Testis (tissue), 3 donors: ENCODE measurements around the gene TMEM132A. TPM values are rescaled to one million over a fixed set of nuclear protein-coding genes. Genes with fewer than 3 reads are reported as not detected.

Source experiments
- DNase-seq: peaks from one replicate; pipeline ENCODE4 v3.0.0-alpha.2; 2019
- H3K27ac ChIP-seq, 2 donors: fragments of 200-600 bp; sonication (generic); one replicate each; pipeline ENCODE4 v1.5.1; 2019
- H3K27me3 ChIP-seq: fragments of 200-600 bp; sonication (generic); one replicate; pipeline ENCODE4 v1.5.1; 2019
- H3K36me3 ChIP-seq: fragments of 200-600 bp; sonication (generic); one replicate; pipeline ENCODE4 v1.5.1; 2017; ENCODE audit warnings: low read depth; ENCODE audit errors: missing control alignments
- H3K4me1 ChIP-seq: fragments of 200-600 bp; sonication (generic); one replicate; pipeline ENCODE4 v1.5.1; 2019
- H3K4me3 ChIP-seq, 2 donors: fragments of 200-600 bp; sonication (generic); one replicate each; pipeline ENCODE4 v1.5.1; 2017 to 2019
- H3K9me3 ChIP-seq: fragments of 200-600 bp; sonication (generic); one replicate; pipeline ENCODE4 v1.5.1; 2017
- POLR2A ChIP-seq: fragments of 450-650 bp; IDR thresholded peaks from one replicate; pipeline ENCODE4 v1.6.1; 2017; ENCODE audit warnings: antibody characterized with exemption, mild to moderate bottlenecking, moderate library complexity
- WGBS, 2 donors: methylation state at CpG; one replicate each; pipeline ENCODE4 v1.1.5; 2018; 5-methylcytosine and 5-hydroxymethylcytosine counted together
- intact Hi-C: fragments of 100-400 bp; cut with DNase I; formaldehyde crosslinking; loops from one replicate; pipeline ENCODE4 v1.15.1; 2023; ENCODE audit warnings: low total_unique reads
- polyA plus RNA-seq: library from polyadenylated mRNA; stranded (reverse); fragments of 350-450 nt; fragmentation: Illumina TruSeq; extraction: RNeasy Lipid Tissue Mini Kit (QIAGEN cat#74804); gene quantifications from one replicate; pipeline ENCODE4 v1.2.3, GENCODE V29; 2014; ENCODE audit warnings: low read depth, low replicate concordance; ENCODE audit not compliant: insufficient read depth
- total RNA-seq, 2 donors: library from RNA; depleted of rRNA; stranded (reverse); fragments of >200 nt; gene quantifications; one replicate each; pipeline ENCODE4 v1.2.3, GENCODE V29; 2016
- TF ChIP-seq, protein P1 (sequence below), 3 experiments: fragments of 450-650 bp in 2 of 3; fragments of 200-600 bp in 1 of 3; sonication (generic) in 1 of 3; IDR thresholded peaks; one replicate each; pipeline ENCODE4 v1.5.1; 2016 to 2019; ENCODE audit warnings: antibody characterized with exemption in 3 of 3, mild to moderate bottlenecking in 2 of 3, moderate library complexity in 1 of 3

Gene TMEM132A
- total and polyA plus RNA-seq, 3 donors from 2014 or later = 17.8 to 39.0 (median 21.7) TPM

DNA sequence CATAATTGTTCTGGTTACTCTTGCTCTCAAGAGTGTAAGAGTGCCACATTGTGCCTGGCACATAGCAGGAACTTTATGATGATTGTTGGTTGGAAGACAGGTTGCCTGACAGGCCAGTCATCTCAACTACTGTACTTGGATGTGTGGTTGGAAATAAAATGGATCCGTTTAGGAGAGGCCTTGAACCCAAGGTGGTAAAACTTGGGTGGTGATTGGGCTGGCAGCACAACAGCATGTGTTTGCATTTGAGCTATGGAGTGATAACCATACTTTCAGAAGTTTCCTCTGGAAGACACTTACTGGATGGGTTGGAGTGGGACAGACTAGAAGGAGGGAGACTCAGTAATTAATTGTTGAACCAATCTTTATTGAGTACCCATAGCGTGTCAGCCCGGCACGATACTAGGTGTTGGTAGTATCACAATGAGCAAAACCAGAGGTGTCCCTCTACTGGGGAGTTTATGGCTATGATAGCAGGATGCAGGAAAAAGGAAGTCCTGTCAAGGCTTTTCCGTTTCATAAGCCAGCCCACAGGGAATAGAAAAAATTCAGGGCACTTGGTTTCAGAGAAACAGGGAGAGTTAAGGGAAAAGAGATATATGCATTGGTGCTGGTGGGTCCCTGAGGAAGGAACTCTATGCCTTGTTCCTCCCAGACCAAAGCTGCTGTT lies 13.4 kb upstream of the TMEM132A start:
- Histone ChIP-seq H3K4me3 (no peak overlapping the region), H3K27me3 (no peaks in the 10 kb centered on the region), H3K27ac (no peak overlapping the region), H3K36me3 (no peaks in the 10 kb centered on the region), H3K9me3 (no peaks in the 10 kb centered on the region), H3K4me1 (peaks cover 18% of the 10 kb centered on the region)
- intact Hi-C loops = no loop called here
- DNase-seq = no peak
- 63 to 74% methylated on average over 5 of the region's 5 CpGs for WGBS, 2 donors
- TF ChIP-seq, protein P1, sequence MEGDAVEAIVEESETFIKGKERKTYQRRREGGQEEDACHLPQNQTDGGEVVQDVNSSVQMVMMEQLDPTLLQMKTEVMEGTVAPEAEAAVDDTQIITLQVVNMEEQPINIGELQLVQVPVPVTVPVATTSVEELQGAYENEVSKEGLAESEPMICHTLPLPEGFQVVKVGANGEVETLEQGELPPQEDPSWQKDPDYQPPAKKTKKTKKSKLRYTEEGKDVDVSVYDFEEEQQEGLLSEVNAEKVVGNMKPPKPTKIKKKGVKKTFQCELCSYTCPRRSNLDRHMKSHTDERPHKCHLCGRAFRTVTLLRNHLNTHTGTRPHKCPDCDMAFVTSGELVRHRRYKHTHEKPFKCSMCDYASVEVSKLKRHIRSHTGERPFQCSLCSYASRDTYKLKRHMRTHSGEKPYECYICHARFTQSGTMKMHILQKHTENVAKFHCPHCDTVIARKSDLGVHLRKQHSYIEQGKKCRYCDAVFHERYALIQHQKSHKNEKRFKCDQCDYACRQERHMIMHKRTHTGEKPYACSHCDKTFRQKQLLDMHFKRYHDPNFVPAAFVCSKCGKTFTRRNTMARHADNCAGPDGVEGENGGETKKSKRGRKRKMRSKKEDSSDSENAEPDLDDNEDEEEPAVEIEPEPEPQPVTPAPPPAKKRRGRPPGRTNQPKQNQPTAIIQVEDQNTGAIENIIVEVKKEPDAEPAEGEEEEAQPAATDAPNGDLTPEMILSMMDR (IDR thresholded peaks at IDR 0.05) = no peak
- no peak for TF ChIP-seq POLR2A

DNA sequence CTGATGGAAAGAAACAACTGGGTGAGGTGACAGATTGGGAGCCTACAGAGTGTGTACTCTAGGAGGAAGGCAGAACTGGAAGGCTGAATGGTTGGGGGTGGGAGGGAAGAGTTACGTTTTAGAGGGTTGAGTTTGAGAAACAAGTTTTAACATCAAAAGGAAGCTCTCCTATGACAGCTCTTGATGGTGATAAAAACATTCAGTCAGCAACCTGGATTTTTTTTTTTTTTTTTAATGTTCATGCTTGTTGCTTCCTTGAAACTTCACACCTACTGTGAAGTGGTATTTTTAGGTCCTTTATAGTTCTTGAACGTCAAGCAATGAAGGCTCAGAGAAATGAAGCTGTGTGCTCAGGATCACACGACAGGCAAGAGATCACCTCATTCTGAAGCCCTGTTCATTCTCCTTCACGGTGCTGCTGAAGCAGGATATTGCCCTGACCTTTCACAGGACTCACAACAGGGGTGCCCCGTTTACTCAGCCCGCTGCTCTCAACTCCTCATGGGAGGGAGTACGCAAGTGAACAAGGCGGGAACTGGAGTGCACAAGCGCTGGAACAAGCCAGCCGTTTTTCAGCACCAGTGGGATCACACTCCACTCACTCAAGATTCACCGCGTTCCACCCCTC lies 11.9 kb upstream of the TMEM132A start:
- intact Hi-C loops = no loop called here
- no peak overlapping the region for H3K27ac ChIP-seq
- no peaks in the 10 kb centered on the region for H3K36me3 ChIP-seq
- peaks cover 29% of the 10 kb centered on the region for H3K4me1 ChIP-seq
- 40 to 63% methylated on average over 12 of the region's 12 CpGs for WGBS, 2 donors
- no peaks in the 10 kb centered on the region for H3K27me3 ChIP-seq
- TF ChIP-seq, protein P1 (IDR thresholded peaks at IDR 0.05) = no peak
- TF ChIP-seq POLR2A = no peak
- DNase-seq = no peak
- no peaks in the 10 kb centered on the region for H3K9me3 ChIP-seq
- H3K4me3 ChIP-seq = no peak overlapping the region

DNA sequence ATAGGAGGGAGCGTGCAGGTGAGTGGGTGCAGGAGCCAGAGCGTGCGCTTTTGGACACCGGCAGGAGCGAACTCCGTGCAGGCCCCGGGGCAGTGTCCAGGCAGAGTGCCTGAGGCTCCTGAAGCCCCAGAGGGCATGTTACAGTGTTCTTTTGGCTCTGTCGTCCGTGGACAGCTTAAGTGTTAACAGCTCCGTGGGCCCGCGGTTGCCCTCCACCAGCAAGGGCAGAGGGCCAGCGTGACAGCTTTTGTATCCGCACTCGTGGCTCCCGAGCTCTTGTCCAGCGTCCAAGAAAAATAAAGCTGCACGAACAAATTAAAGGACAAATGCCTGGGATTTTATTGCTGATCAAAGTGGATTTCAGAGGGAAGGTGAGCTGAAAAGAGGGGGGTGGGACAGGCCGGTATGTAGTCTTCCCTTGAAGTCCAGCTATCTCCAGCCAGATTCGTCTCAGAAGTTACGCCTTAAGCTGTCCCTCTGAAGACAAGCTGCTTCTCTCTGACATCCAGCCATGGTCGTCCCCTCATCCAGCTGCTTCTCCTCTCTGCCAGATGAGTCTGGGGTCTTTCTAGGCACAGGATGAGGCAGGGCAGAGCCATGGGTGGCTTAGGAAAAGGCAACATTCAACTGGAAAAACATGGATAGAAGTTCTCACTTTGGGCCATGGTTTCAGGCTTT lies 11.3 kb upstream of the TMEM132A start:
- no peak for DNase-seq
- WGBS, 2 donors = 30 to 40% methylated on average over 20 to 22 of the region's 22 CpGs
- H3K4me3 ChIP-seq = peak overlapping the region; percentile 77 to 89

DNA sequence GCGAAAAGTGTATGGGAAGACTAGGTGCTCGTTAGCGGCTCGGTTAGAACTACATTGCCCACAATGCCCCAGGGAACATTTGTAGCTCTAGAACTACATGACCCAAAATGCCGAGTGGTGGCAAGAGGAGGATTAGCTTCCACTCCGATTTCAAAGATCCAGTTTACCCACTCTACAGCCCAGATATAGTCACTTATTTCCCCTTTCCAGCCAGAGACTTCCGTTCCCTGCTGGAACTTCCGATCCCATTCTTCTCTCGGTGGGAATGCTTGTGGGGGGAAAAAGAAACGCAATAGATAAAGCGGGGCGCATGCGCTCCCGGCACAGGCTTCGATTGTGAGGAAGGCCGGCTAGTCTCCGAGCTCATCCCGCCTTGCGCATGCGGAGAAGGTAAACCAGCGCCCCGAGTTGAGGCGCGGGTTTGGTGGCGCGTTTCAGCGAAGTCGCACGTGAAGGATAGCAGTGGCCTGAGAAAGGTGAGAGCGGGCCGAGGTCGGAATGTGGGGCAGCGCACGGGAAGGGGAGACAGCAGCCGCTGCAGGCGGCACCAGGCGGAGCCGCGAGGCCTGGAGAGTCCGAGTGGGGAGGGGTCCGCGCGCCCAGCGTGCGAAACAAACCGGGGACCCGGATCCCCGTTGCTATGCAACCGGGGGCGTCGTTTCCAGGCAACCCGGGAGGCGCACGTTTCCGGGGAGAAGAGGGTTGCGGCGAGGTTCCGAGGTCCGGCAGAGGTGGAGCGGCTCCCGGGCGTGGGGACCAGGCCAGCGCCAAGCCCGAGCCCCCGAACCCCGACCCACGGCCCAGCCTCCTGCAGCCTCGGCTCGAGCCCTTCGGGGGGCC lies 10.2 kb upstream of the TMEM132A start, which contains the start of gene TMEM109:
TSS of gene TMEM109 (plus strand) at position 366 of the 840 bp plus-strand sequence. CDS start 5,536 bp downstream, outside the sequence.
- intact Hi-C loops = no loop called here
- H3K36me3 ChIP-seq = no peaks in the 10 kb centered on the region
- peak within 1 kb of the TSS; percentile 95 to 96 for H3K27ac ChIP-seq
- DNase-seq = peak; percentile 94
- peak within 1 kb of the TSS; percentile 77 to 89 for H3K4me3 ChIP-seq
- H3K9me3 ChIP-seq = no peaks in the 10 kb centered on the region
- H3K4me1 ChIP-seq = peaks cover 29% of the 10 kb centered on the region
- TF ChIP-seq, protein P1 (IDR thresholded peaks at IDR 0.05) = no peak
- TF ChIP-seq POLR2A = peak; percentile 47
- 1% methylated on average over 47 to 62 of the region's 70 CpGs for WGBS, 2 donors
- H3K27me3 ChIP-seq = no peaks in the 10 kb centered on the region

More for the DNA sequence above, 11.3 kb upstream of the TMEM132A start:
- Histone ChIP-seq H3K9me3 (no peaks in the 10 kb centered on the region), H3K27me3 (no peaks in the 10 kb centered on the region), H3K27ac (peak overlapping the region; percentile 95 to 96), H3K4me1 (peaks cover 29% of the 10 kb centered on the region), H3K36me3 (no peaks in the 10 kb centered on the region)
- intact Hi-C loops = no loop called here
- TF ChIP-seq POLR2A = no peak
- TF ChIP-seq, protein P1 (IDR thresholded peaks at IDR 0.05) = no peak
